ENCODE measurements around the gene PRKCA. TPM values are rescaled to one million over a fixed set of nuclear protein-coding genes. Genes with fewer than 3 reads are reported as not detected.

PRKCA gene
- total and polyA plus RNA-seq, 10 of the 15 experiments (the other 5 are each of a cell fraction or from before 2014, with no cell fraction given), result 0.11 to 14.6 (median 0.72) TPM

DNA sequence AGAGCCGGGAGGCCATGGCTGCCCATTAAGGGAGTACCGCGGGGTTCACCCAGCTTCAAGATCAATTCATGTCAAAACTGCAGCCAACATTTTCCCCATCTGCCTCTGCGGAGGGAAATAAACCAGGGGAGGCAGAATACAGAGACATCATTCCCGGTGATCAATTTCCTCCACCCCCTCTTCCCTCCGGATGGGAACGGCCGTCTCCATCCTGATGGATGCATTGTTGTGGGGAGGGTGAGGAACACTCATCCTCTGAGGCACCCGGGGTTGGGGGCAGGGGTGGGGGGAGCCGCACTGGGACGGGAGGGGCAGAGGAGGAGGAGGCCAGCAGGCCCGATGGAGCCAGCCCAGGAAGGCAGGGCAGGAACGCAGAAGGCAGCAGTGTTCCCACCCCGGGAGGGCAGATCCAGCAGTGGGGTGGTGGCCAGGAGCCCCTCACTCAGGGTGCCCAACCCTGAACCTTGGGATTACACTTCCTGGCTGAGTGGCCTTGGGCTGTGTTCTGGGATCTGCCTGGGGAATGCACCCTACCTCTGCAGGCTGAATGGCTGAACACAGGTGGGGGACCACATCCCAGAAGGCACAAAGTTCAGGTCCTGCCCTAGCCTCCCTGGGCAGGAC, 546.7 kb downstream of the PRKCA start (continued):
- TF ChIP-seq, protein P1, sequence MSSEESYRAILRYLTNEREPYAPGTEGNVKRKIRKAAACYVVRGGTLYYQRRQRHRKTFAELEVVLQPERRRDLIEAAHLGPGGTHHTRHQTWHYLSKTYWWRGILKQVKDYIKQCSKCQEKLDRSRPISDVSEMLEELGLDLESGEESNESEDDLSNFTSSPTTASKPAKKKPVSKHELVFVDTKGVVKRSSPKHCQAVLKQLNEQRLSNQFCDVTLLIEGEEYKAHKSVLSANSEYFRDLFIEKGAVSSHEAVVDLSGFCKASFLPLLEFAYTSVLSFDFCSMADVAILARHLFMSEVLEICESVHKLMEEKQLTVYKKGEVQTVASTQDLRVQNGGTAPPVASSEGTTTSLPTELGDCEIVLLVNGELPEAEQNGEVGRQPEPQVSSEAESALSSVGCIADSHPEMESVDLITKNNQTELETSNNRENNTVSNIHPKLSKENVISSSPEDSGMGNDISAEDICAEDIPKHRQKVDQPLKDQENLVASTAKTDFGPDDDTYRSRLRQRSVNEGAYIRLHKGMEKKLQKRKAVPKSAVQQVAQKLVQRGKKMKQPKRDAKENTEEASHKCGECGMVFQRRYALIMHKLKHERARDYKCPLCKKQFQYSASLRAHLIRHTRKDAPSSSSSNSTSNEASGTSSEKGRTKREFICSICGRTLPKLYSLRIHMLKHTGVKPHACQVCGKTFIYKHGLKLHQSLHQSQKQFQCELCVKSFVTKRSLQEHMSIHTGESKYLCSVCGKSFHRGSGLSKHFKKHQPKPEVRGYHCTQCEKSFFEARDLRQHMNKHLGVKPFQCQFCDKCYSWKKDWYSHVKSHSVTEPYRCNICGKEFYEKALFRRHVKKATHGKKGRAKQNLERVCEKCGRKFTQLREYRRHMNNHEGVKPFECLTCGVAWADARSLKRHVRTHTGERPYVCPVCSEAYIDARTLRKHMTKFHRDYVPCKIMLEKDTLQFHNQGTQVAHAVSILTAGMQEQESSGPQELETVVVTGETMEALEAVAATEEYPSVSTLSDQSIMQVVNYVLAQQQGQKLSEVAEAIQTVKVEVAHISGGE (CRISPR knock-in tag; IDR thresholded peaks at IDR 0.05), result no peak
- TF ChIP-seq, protein P2, sequence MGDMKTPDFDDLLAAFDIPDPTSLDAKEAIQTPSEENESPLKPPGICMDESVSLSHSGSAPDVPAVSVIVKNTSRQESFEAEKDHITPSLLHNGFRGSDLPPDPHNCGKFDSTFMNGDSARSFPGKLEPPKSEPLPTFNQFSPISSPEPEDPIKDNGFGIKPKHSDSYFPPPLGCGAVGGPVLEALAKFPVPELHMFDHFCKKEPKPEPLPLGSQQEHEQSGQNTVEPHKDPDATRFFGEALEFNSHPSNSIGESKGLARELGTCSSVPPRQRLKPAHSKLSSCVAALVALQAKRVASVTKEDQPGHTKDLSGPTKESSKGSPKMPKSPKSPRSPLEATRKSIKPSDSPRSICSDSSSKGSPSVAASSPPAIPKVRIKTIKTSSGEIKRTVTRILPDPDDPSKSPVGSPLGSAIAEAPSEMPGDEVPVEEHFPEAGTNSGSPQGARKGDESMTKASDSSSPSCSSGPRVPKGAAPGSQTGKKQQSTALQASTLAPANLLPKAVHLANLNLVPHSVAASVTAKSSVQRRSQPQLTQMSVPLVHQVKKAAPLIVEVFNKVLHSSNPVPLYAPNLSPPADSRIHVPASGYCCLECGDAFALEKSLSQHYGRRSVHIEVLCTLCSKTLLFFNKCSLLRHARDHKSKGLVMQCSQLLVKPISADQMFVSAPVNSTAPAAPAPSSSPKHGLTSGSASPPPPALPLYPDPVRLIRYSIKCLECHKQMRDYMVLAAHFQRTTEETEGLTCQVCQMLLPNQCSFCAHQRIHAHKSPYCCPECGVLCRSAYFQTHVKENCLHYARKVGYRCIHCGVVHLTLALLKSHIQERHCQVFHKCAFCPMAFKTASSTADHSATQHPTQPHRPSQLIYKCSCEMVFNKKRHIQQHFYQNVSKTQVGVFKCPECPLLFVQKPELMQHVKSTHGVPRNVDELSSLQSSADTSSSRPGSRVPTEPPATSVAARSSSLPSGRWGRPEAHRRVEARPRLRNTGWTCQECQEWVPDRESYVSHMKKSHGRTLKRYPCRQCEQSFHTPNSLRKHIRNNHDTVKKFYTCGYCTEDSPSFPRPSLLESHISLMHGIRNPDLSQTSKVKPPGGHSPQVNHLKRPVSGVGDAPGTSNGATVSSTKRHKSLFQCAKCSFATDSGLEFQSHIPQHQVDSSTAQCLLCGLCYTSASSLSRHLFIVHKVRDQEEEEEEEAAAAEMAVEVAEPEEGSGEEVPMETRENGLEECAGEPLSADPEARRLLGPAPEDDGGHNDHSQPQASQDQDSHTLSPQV (IDR thresholded peaks at IDR 0.05), result no peak
- TF ChIP-seq, protein P3, sequence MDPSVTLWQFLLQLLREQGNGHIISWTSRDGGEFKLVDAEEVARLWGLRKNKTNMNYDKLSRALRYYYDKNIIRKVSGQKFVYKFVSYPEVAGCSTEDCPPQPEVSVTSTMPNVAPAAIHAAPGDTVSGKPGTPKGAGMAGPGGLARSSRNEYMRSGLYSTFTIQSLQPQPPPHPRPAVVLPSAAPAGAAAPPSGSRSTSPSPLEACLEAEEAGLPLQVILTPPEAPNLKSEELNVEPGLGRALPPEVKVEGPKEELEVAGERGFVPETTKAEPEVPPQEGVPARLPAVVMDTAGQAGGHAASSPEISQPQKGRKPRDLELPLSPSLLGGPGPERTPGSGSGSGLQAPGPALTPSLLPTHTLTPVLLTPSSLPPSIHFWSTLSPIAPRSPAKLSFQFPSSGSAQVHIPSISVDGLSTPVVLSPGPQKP (IDR thresholded peaks at IDR 0.05; ENCODE audit: low read depth, low read length), result no peak
- TF ChIP-seq EZH2 (IDR thresholded peaks at IDR 0.05; ENCODE audit: borderline replicate concordance, control insufficient read depth, low read depth, low read length) (no peak), DPF2 (IDR thresholded peaks at IDR 0.05) (no peak), GABPA (IDR thresholded peaks at IDR 0.05; ENCODE audit: low read depth) (no peak)

Data from GM12878 (cell line).